ENCODE data around the gene NEGR1. TPM values are rescaled to one million over a fixed set of nuclear protein-coding genes. Genes with fewer than 3 reads are reported as not detected.

Gene NEGR1
- total RNA-seq, 1 experiment from 2014 or later = 0.44 TPM

DNA sequence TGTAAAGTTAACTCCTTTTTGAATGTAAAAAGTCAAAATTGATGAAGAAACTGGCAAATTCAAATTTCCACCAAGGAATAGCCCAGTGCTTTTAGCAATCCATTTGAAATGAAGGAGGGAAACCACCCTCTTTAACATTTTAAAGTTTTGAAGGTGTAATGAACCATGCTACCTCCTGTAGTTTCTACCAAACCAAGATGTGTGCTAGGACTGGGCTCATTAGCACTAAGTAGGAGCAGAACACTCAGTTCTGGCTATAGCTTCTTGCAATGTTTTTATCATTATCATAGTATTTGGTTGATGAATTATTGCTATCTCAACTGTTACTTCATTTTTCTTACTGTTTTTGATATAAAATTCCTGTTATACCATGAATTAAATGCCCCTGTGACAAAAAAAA lies 882.3 kb downstream of the NEGR1 start:
- ChIA-PET POLR2A (ENCODE audit: unreplicated experiment) (no interaction called here), CTCF (no interaction called here)
- H3K9me3 ChIP-seq (ENCODE audit: insufficient read depth, low read depth) = no peaks in the 10 kb centered on the region
- H2AFZ ChIP-seq = no peak overlapping the region; the same call in 1 of the 2 replicates
- H3K27ac ChIP-seq = no peak overlapping the region
- no peaks in the 10 kb centered on the region for H3K9me2 ChIP-seq (ENCODE audit: insufficient read depth)
- TF ChIP-seq, protein P1, sequence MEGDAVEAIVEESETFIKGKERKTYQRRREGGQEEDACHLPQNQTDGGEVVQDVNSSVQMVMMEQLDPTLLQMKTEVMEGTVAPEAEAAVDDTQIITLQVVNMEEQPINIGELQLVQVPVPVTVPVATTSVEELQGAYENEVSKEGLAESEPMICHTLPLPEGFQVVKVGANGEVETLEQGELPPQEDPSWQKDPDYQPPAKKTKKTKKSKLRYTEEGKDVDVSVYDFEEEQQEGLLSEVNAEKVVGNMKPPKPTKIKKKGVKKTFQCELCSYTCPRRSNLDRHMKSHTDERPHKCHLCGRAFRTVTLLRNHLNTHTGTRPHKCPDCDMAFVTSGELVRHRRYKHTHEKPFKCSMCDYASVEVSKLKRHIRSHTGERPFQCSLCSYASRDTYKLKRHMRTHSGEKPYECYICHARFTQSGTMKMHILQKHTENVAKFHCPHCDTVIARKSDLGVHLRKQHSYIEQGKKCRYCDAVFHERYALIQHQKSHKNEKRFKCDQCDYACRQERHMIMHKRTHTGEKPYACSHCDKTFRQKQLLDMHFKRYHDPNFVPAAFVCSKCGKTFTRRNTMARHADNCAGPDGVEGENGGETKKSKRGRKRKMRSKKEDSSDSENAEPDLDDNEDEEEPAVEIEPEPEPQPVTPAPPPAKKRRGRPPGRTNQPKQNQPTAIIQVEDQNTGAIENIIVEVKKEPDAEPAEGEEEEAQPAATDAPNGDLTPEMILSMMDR (conservative IDR thresholded peaks at IDR 0.05) = no peak
- no peak for TF ChIP-seq EZH2 (IDR thresholded peaks at IDR 0.05; ENCODE audit: low read depth)
- DNase-seq = no peak
- H4K20me1 ChIP-seq (ENCODE audit: insufficient read depth) = no peaks in the 10 kb centered on the region
- no peaks in the 10 kb centered on the region for H3F3A ChIP-seq (ENCODE audit: insufficient read depth, low read depth)
- no TSS peak for BruUV-seq (replicated peaks)
- no peaks in the 10 kb centered on the region for H3K4me1 ChIP-seq (replicated peaks; ENCODE audit: insufficient read depth)
- intact Hi-C loops (cut with micrococcal nuclease; ENCODE audit: unreplicated experiment) = loop anchor here (1.0 kb wide), 1 partner anchor 28 kb away; no protein-coding TSS in a partner anchor
- no peak overlapping the region for H3K4me3 ChIP-seq
- no peaks in the 10 kb centered on the region for H3K27me3 ChIP-seq (ENCODE audit: insufficient read depth, low read depth)
- H3K79me2 ChIP-seq (ENCODE audit: low read depth) = no peaks in the 10 kb centered on the region
- H3K36me3 ChIP-seq (ENCODE audit: low read depth) = no peaks in the 10 kb centered on the region
- no peak overlapping the region for H3K4me2 ChIP-seq

DNA sequence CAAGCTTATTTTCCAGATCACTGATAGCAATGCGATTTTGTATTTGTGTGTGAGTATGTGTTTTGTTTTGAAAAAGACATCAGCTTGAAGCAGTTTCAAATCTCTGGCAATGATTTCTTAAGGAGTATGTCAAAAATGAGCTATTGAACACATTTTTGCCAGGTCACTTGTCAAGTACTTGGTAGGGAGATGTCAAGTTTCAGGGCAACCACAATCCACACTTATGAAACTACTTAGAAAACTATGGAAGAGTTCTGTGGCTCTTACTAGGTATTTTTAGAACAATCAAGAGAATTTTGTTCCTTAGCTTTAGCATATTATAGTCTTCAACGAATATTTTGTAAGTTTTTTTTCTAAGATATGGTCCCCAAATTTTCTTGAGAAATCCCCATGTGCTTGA lies 882.7 kb downstream of the NEGR1 start:
- no peak for TF ChIP-seq EZH2 (IDR thresholded peaks at IDR 0.05; ENCODE audit: low read depth)
- TF ChIP-seq, protein P1 (conservative IDR thresholded peaks at IDR 0.05) = no peak
- DNase-seq = no peak

DNA sequence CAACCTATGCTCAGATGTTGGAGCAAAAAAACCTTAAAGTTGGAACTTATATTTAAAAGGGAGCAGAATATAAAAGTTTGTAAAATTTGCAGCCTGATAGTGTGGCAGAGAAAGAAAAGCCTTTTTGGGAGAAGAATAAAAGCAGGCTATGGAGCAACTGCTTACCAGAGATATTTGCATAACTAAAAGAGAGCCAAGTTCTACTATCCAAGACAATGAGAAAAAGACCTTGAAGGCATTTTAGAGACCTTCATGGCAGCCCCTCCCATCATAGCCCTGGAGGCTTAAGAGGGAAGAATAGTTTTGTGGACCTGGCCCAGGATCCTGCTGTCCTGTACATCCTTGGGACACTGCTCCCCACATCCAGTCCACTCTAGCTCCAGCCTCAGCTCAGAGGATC lies 889.0 kb downstream of the NEGR1 start:
- Histone ChIP-seq H4K20me1 (ENCODE audit: insufficient read depth) (no peaks in the 10 kb centered on the region), H3K9me3 (ENCODE audit: insufficient read depth, low read depth) (no peaks in the 10 kb centered on the region), H2AFZ (no peak overlapping the region), H3K79me2 (ENCODE audit: low read depth) (no peaks in the 10 kb centered on the region), H3K36me3 (ENCODE audit: low read depth) (no peaks in the 10 kb centered on the region), H3F3A (ENCODE audit: insufficient read depth, low read depth) (no peaks in the 10 kb centered on the region), H3K9me2 (ENCODE audit: insufficient read depth) (no peaks in the 10 kb centered on the region), H3K4me1 (replicated peaks; ENCODE audit: insufficient read depth) (no peaks in the 10 kb centered on the region), H3K4me2 (no peak overlapping the region), H3K4me3 (no peak overlapping the region), H3K27ac (no peak overlapping the region), H3K27me3 (ENCODE audit: insufficient read depth, low read depth) (no peaks in the 10 kb centered on the region)
- POLR2A ChIA-PET (ENCODE audit: unreplicated experiment) = no interaction called here
- no peak for DNase-seq
- intact Hi-C loops (cut with micrococcal nuclease; ENCODE audit: unreplicated experiment) = no loop called here
- TF ChIP-seq, protein P1 (conservative IDR thresholded peaks at IDR 0.05) = no peak
- TF ChIP-seq EZH2 (IDR thresholded peaks at IDR 0.05; ENCODE audit: low read depth) = no peak
- BruUV-seq (replicated peaks) = no TSS peak
- CTCF ChIA-PET = no interaction called here

More for the DNA sequence above, 882.7 kb downstream of the NEGR1 start:
- H3F3A ChIP-seq (ENCODE audit: insufficient read depth, low read depth) = no peaks in the 10 kb centered on the region
- no peaks in the 10 kb centered on the region for H3K4me1 ChIP-seq (replicated peaks; ENCODE audit: insufficient read depth)
- no peaks in the 10 kb centered on the region for H3K79me2 ChIP-seq (ENCODE audit: low read depth)
- H3K9me3 ChIP-seq (ENCODE audit: insufficient read depth, low read depth) = no peaks in the 10 kb centered on the region
- H3K27ac ChIP-seq = no peak overlapping the region
- no TSS peak for BruUV-seq (replicated peaks)
- no peak overlapping the region for H3K4me3 ChIP-seq
- no peaks in the 10 kb centered on the region for H4K20me1 ChIP-seq (ENCODE audit: insufficient read depth)
- no peak overlapping the region for H3K4me2 ChIP-seq
- no peaks in the 10 kb centered on the region for H3K36me3 ChIP-seq (ENCODE audit: low read depth)
- H3K27me3 ChIP-seq (ENCODE audit: insufficient read depth, low read depth) = no peaks in the 10 kb centered on the region
- intact Hi-C loops (cut with micrococcal nuclease; ENCODE audit: unreplicated experiment) = no loop called here
- no peaks in the 10 kb centered on the region for H3K9me2 ChIP-seq (ENCODE audit: insufficient read depth)
- no peak overlapping the region for H2AFZ ChIP-seq
- ChIA-PET POLR2A (ENCODE audit: unreplicated experiment) (no interaction called here), CTCF (no interaction called here)

All from PC-9 (cell line).